Effector memory CD4-positive, alpha-beta T cell (primary cell): ENCODE results near the gene IL1RAPL1.

Experiments
- DNase-seq, 3 donors: peaks; one replicate each; pipeline ENCODE4 v3.0.0-alpha.2; 2020
- H3K27ac ChIP-seq: 2 replicates; pipeline ENCODE4 v1.7.0; 2013; ENCODE audit warnings: mild to moderate bottlenecking, low read length, moderate library complexity; ENCODE audit not compliant: insufficient read depth, poor library complexity, severe bottlenecking
- H3K27me3 ChIP-seq: replicated peaks from 2 replicates; pipeline ENCODE4 v1.7.0; 2013; ENCODE audit warnings: mild to moderate bottlenecking, low read length; ENCODE audit not compliant: insufficient read depth, control insufficient read depth, poor library complexity, severe bottlenecking
- H3K36me3 ChIP-seq: 2 replicates; pipeline ENCODE4 v1.7.0; 2013; ENCODE audit warnings: mild to moderate bottlenecking, low read length, moderate library complexity; ENCODE audit not compliant: control insufficient read depth, insufficient read depth
- H3K4me1 ChIP-seq: 2 replicates; pipeline ENCODE4 v1.7.0; 2013; ENCODE audit warnings: low read length, mild to moderate bottlenecking; ENCODE audit not compliant: control insufficient read depth, insufficient read depth, poor library complexity, severe bottlenecking
- H3K4me3 ChIP-seq: 2 replicates; pipeline ENCODE4 v1.7.0; 2013; ENCODE audit warnings: low read length, low read depth, mild to moderate bottlenecking; ENCODE audit not compliant: insufficient read depth, poor library complexity, severe bottlenecking
- H3K9me3 ChIP-seq: 2 replicates; pipeline ENCODE4 v1.7.0; 2013; ENCODE audit warnings: mild to moderate bottlenecking, low read length, moderate library complexity; ENCODE audit not compliant: control insufficient read depth
- total RNA-seq, 3 donors: gene quantifications; one replicate each; lab custom pipeline; 2026; lab: John Stamatoyannopoulos, UW

The IL1RAPL1 gene
- total RNA-seq = 0 reads per million in 3 donors

DNA sequence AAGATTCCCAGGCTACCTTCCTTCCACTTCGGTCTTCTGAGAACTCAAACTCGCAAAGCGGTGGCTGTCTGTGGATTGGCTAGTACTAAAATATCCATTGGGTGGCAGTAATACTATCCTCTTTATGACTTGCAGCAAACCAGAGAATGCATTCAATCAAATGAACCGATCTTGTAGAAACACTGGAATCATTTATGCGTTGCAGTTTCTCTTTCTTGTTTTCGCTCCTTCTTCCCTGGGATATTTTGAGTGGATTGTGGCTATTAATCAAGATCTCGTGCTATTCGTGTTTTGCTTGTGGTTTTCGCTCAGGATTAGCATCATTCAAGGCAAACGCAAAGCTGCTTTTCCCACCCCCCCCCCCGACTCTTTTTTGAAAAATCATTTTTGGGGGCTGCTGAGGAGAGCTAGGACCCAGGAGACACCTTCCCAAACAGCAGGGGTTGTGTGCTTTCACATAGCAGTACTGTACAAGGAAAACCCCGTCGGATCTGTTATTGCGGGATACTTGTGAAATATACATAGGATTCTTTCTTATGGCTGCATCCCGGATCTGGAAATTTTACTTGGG is at the start of gene IL1RAPL1:
TSS of gene IL1RAPL1 (plus strand) at position 466 of the 571 bp plus-strand sequence.
- no peak for DNase-seq

DNA sequence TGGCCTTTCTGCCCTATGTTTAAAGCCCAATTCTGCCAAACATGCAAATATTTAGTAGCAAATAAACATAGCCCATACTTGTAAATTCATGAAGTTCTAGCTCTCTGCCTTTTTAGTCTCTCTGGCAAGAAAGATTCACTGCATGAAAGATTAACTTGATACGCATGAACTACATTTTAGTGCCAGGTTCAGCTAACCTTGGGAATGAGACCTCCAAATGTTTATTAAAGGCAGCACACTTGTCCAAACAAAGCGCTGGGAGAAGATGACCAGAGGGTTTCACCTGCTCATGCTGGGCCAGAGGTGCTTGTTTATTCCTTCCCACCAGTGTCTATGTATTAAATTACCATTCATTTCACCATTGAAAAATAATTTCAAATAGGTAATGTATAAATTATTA is 44.5 kb upstream of the IL1RAPL1 start:
- Histone ChIP-seq H3K27me3 (no peaks in the 10 kb centered on the region), H3K36me3 (no peaks in the 10 kb centered on the region), H3K4me3 (no peak overlapping the region), H3K9me3 (no peaks in the 10 kb centered on the region), H3K27ac (no peak overlapping the region), H3K4me1 (no peaks in the 10 kb centered on the region)
- DNase-seq = no peak

More for the DNA sequence above, at the start of gene IL1RAPL1:
- no peaks in the 10 kb centered on the region for H3K9me3 ChIP-seq
- no peaks in the 10 kb centered on the region for H3K36me3 ChIP-seq
- H3K4me3 ChIP-seq = no peak within 1 kb of the TSS
- H3K27ac ChIP-seq = no peak within 1 kb of the TSS
- H3K4me1 ChIP-seq = no peaks in the 10 kb centered on the region
- H3K27me3 ChIP-seq = no peaks in the 10 kb centered on the region

- H3K9me3 ChIP-seq = no peaks in the 10 kb centered on the region
Measured at GRCh38 chrX:28549838-28550237, 37.4 kb upstream of the IL1RAPL1 start.

GRCh38 chrX:28550331-28550872 is 36.8 kb upstream of the IL1RAPL1 start:
- H3K36me3 ChIP-seq = no peaks in the 10 kb centered on the region
- H3K27me3 ChIP-seq = no peaks in the 10 kb centered on the region
- no peaks in the 10 kb centered on the region for H3K4me1 ChIP-seq
- no peak for DNase-seq
- no peak overlapping the region for H3K27ac ChIP-seq
- no peak overlapping the region for H3K4me3 ChIP-seq
- no peaks in the 10 kb centered on the region for H3K9me3 ChIP-seq

More at GRCh38 chrX:28549838-28550237, 37.4 kb upstream of the IL1RAPL1 start:
- Histone ChIP-seq H3K36me3 (no peaks in the 10 kb centered on the region), H3K27me3 (no peaks in the 10 kb centered on the region), H3K4me1 (no peaks in the 10 kb centered on the region), H3K27ac (no peak overlapping the region), H3K4me3 (no peak overlapping the region)
- DNase-seq = no peak

- DNase-seq = no peak
- Histone ChIP-seq H3K9me3 (no peaks in the 10 kb centered on the region), H3K27me3 (no peaks in the 10 kb centered on the region), H3K4me3 (no peak overlapping the region), H3K27ac (no peak overlapping the region), H3K36me3 (no peaks in the 10 kb centered on the region), H3K4me1 (no peaks in the 10 kb centered on the region)
Measured at GRCh38 chrX:28552322-28552721, 34.9 kb upstream of the IL1RAPL1 start.

DNA sequence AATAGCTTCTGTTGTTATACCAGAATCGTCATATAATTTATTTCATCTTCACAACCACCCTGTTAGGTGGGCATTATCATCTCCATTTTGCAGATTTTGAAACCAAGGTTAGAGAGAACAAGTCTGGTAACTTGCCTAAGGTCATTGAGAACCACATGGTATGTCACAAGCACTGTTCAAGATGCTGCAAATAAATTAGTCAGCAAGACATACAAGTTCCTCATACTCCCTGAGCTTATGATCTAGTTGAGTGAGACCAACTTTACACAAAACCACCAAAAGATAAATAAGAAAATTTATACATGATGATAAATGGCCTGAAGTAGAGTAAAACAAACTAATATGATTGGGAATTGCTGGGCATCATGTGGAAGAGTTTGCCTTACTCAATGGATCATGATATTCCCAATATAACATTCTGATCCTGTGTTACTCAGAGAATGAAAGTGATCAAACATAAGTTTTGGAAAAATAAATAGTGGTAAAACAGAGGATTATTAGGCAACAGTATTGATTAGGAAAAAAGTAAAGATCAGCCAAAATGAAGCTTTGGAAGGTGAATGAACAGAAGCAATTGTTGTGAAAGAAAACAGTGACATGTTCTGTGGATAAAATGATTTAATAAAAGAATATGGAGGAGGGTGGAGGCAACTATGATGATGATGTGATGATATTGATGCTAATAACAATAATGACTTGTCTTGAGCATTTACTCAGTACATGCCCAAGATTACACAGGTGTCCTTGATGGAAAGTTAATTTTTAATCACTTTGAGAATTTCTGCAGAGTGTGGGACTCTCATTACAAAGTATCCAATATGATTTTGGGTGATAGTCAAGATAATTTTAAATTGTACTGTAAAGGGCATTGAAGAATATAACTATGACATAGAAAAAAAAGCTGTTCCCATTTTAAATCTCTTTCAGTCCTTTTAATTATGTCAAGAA is 34.1 kb upstream of the IL1RAPL1 start:
- H3K36me3 ChIP-seq = no peaks in the 10 kb centered on the region
- no peaks in the 10 kb centered on the region for H3K9me3 ChIP-seq
- H3K27ac ChIP-seq = no peak overlapping the region
- no peak for DNase-seq
- no peaks in the 10 kb centered on the region for H3K27me3 ChIP-seq
- no peaks in the 10 kb centered on the region for H3K4me1 ChIP-seq
- H3K4me3 ChIP-seq = no peak overlapping the region

DNA sequence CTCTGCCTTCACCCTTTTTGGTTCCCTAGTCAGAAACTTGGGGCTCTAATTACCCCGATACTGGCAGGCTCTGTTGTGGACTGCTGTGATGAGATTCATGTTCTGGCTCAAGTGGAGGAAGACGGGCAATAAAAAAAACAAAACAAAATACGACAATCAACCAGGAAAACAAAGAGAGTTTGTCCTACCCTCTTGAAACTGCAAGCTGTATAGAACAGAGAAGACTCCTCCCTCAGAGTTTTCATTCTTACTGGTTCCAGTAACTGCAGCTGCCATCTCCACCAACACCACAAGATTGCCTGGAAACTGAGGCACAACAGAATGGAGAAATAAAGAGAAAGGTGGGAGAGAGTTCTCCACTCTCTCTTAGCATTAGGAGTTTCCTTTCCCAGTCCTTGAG is 11.1 kb upstream of the IL1RAPL1 start:
- DNase-seq = no peak
- Histone ChIP-seq H3K4me1 (no peaks in the 10 kb centered on the region), H3K27me3 (no peaks in the 10 kb centered on the region), H3K4me3 (no peak overlapping the region), H3K36me3 (no peaks in the 10 kb centered on the region), H3K27ac (no peak overlapping the region), H3K9me3 (no peaks in the 10 kb centered on the region)

DNA sequence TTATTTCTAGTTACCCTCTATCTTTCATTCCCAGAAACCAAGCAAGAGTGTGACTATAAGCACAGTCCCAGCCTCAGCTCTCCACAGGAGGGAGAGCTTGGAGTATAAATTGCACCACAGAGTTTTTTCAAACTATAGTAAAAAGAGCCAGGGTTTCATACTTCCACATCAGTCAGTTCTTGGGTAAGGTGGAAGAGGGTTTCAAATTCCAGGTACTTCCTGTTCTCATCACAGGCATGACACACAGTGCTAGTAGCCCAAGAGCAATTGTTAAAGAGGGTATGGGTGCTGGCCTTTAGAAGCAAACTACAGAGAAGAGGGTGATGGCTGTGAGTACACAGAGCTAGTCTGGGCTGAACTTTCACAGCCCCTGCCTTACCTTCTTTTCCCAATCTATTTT is 5.7 kb upstream of the IL1RAPL1 start:
- no peak overlapping the region for H3K27ac ChIP-seq
- no peaks in the 10 kb centered on the region for H3K36me3 ChIP-seq
- no peak for DNase-seq
- no peaks in the 10 kb centered on the region for H3K9me3 ChIP-seq
- H3K4me1 ChIP-seq = no peaks in the 10 kb centered on the region
- no peak overlapping the region for H3K4me3 ChIP-seq
- H3K27me3 ChIP-seq = no peaks in the 10 kb centered on the region

- H3K27me3 ChIP-seq = no peaks in the 10 kb centered on the region
- H3K4me3 ChIP-seq = no peak overlapping the region
- H3K27ac ChIP-seq = no peak overlapping the region
- no peaks in the 10 kb centered on the region for H3K4me1 ChIP-seq
- no peaks in the 10 kb centered on the region for H3K9me3 ChIP-seq
- no peak for DNase-seq
- no peaks in the 10 kb centered on the region for H3K36me3 ChIP-seq
Measured at GRCh38 chrX:28582511-28582910, 4.7 kb upstream of the IL1RAPL1 start.

DNA sequence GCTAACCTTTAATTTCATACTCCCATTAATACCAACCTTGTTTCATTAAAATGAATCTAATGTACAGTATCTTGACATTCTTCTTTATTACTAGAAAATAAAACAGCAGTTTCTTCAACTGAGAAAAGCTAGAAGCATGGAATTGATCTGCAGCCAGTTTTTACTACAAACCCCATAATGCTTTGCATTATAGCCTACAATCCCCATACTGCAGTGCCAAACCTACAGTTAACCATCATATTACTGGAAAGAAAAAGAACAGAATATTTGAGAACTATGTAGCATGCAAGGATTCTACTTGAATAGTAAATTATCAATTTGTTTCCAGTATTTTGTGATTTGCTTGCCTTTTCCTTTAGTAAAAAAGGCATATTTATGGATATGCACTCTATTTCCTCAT is 3.2 kb upstream of the IL1RAPL1 start:
- Histone ChIP-seq H3K36me3 (no peaks in the 10 kb centered on the region), H3K27me3 (no peaks in the 10 kb centered on the region), H3K4me3 (no peak overlapping the region), H3K4me1 (no peaks in the 10 kb centered on the region), H3K9me3 (no peaks in the 10 kb centered on the region), H3K27ac (no peak overlapping the region)
- DNase-seq = no peak
